NCI-H2196 treated with DMSO at 0.1 percent for 48 hours (cell line): ENCODE results near the gene RCHY1.
"Not testable (repeated sequence)": the region's sequence is repeated elsewhere in the genome, so short reads cannot be mapped to it uniquely, and the experiment has no call there.

Experiments used
- DNase-seq: peaks from one replicate; lab custom pipeline; 2025; ENCODE audit not compliant: unreplicated experiment; lab: John Stamatoyannopoulos, UW

The RCHY1 gene

DNA sequence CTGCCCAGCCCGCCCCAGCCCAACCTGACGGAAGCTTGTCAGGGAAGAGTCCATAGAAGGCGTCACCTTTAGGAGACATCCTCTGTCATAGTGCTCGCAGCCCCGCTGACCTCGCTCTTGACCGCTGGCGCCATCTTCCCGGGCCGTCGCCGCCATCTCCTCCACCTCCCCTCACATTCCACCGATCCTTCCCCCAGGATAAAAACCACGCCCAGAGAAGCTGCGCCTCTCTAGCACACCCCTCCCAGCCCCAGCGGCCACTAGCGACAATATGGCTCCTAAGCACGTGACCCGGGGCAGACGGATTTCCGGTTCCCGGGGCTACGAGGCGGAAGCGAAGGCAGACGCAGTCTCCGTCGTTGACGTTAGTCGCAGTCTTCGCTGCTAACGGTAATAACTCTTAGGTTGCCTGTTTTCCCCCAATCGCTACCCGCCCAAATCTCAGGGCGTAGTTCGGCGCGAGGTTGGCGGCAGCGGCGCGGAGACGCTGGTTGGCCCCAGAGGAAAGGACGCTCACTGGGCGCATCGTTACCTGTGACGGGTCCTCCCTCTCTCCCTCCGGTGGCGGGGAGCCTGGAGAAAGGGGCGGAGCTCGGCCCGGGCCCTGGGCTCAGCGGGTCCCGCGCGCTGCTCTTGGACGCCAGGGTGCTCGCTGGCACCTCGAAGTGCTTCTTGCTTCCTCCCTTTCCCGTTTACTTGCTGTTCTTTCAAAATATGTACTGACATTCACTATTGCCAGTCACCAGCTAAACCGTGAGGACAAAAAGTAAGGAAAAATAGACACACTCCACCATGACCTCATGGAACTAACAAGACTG lies at the start of gene RCHY1, which contains the start of gene THAP6:
Gene RCHY1, minus strand, starts transcription at position 273 of the 818 bp plus-strand sequence. Its CDS starts 117 bp downstream, at position 156.
Gene THAP6, plus strand, starts transcription at position 343 of the 818 bp plus-strand sequence. CDS start 980 bp downstream, outside the sequence.
- peak; percentile 74 for DNase-seq

DNA sequence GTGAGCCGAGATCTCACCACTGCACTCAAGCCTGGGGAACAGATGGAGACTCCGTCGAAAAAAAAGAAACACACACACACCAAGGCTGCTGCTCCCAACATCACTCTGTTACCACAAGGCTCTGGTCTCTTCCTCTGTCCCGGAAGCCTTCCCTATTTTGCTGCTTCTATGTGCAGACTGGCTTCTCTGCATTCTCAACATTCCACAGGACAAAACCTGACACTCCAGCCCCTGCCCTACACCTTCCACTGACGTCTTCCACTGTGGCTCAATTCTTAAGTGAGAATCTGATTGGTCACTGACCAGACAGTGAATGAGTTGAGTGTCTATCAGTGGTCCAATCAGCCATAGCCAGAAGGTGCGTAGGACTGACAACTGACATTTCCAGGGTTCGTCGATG lies 47.6 kb upstream of the RCHY1 start:
- DNase-seq: no peak

DNA sequence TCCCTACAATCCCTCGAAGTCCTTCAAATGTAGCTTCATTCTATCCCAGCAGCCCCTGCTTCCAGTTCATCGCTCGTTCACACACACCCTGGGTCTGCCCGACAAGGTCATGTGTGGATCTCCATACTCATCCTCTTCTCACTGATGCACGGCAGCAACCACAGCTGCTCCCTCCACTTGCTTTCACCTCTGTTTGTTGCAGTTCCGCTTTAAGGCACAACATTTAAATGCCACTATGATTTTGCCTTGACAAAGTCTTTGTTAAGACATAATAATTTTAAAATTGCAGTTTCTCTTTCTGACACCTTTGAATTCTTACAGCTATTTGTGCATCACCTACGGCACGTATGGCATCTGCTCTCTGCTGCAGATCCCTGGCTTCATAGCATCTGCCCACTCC lies 43.5 kb upstream of the RCHY1 start:
- no peak for DNase-seq

DNA sequence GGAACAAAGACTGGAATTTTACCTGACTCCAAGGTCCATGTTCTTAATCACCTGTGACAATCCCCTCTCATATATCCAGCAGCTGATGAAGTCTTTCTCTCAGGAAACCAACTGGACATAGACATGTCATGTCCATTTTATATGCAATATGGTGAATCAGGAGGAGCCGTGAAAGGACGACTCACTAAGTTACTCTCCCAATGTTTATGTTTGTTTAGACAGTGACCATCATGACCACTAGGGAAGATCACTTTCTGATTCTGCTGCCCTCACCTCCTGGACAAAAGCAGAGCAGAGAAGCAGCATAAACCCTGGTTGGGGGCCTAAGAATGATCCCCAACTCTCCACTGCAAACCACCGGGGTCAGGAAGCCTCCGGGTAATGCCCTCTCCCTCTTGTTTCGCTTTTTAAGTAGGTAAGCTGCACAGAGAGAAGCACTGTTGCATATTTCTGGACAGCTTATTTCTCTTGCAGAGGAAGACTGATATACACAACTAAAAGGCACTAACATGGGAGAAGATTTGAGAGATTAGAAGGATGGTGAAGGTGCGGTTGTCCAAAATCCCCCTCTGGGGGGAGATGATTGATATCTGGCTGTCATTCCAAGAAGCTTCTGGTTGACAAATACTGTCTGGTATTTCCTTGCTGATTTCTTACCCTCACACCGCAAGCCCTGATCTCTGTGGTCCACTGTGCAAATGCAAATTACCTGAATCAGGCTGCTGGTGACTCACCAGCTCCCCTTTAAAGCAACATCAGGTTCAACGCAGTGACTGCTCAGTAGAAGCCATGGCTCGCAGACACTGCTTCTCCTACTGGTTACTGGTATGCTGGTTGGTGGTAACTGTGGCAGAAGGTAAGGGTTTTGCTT lies 41.3 kb upstream of the RCHY1 start, which contains the start of gene ODAPH:
Gene ODAPH, plus strand, starts transcription at position 773 of the 871 bp plus-strand sequence. Its CDS starts 17 bp downstream, at position 790.
- no peak for DNase-seq

DNA sequence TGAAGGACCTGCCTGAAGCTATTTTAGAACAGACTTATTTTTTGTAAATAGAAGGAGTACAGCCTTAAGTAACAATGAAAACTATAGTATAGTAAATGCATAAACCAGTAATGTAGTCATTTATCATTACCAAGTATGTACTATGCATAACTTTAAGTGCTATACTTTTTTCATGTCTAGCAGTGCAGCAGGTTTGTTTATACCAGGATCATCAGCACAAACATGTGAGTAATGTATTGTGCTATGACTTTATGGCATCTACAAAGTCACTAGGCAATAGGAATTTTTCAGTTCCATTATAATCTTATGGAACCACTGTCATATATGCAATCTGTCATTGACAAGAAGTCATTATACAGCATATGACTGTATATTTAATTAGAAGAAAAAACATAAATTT lies 38.2 kb upstream of the RCHY1 start:
- DNase-seq: no peak

DNA sequence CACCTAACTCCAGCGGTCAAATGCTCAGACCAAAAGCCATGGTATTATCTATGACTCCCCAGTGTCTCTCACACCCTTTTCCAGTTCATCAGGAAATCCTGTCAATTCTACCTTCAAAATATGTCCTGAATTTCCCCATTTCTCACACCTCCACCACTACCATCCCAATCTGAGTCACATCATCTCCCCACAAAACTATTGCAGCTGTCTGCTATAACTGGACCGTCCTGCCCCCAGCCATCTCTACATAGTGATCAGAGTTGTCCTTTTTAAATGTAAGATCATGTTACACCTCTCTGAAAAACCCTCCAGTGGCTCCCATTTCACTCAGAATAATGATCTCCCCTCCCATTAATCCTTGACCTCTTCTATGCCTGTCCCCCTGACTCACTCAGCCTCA lies 34.8 kb upstream of the RCHY1 start:
- no peak for DNase-seq

DNA sequence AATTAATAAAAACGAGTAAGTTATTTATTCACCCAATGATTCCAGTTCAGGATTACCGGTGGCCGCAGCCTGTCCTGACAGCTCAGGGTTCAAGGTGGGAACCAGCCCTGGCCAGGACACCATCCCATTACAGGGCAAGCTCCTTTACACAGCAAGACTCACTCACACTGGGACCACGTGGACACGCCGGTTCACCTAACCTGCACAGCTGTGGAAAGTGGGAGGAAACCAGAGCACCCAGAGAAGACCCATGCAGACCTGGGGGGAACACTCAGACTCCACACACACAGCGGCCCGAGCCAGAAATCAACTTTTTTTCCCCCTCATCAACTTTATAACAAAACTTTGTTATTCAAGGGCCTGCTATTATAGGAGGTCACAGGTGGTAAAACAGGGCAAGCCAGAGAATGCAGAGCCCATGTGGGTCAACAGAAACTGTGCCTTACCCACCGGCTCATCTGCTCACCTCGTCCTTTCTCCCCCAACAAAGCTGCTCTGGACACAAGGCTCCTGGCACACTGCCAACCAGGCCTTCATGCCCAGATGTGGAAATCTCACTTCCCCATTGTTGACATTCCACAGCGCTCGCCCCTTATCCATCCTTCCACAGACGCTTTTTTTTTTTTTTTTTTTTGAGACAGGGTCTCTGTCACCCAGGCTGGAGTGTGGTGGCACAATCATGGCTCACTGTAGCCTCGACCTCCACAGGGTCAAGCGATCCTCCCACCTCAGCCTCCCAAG lies 33.6 kb upstream of the RCHY1 start:
- no peak for DNase-seq

DNA sequence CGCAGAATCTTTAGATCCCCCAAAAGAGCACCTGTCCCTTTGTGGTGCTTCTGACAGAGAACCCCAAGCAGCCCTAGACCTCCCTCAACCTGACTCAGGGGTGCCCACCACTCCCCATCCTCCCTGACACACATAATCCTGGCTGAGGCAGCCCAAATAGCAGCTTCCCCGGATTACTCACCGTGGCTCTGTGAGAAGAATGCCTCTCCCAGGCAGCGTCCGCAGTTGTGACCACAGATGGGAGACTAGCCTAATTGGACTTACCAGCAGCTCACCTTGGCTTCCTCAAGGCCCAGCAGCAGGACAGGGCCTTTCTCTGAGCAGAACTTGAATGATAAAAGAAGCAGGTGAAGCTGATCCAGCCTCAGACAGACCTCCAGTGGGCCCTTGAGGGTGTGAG lies 31.3 kb upstream of the RCHY1 start:
- DNase-seq: no peak

DNA sequence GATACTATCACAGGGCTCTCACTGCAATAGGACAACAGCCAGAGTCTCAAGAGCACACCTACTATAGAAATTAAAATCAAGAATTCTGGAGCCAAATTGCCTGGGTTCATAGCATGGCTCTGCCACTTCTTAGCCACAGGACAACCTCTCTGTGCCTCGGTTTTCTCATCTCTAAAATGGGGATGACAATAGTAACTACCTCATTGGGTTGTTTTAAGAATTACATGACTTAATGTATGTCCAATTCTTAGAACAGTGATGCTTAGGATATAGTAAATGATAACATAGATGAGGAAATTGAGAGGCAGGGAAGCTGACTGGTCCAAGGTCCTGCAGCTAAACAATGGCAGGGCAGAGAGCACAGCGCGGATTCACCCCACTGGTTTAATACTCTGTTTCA lies 30.7 kb upstream of the RCHY1 start:
- DNase-seq: no peak

DNA sequence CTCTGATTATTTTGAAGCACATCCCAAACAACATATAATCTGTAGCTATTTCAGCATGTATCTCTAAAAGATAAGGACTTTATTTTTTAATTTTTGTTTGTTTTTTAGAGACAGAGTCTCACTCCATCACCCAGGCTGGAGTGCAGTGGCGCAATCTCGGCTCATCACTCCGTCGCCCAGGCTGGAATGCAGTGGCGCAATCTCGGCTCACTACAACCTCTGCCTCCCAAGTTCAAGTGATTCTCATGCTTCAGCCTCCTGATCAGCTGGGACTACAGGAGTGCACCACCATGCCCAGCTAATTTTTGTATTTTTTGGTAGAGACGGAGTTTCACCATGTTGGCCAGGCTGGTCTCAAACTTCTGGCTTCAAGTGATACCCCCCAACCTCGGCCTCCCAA lies 30.0 kb upstream of the RCHY1 start:
- DNase-seq: not testable (repeated sequence)

DNA sequence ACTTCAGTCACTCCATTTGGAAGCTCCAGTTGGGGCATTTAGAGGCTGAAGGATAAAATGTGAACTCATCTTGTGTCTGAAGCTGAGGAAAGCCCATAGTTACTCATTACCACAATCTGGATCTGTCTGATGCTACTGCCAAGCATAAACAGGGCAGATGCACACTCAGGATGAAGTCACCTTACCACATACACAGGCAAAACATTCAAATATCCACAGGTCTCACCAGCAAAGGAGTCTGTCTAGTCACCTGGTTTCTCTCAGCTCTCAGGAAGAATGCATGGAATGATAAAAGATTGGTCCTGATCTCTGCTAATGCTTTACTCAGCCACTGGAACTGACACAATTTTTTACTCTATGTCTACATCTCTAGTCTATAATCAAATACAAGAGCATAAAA lies 28.6 kb upstream of the RCHY1 start:
- DNase-seq: no peak

DNA sequence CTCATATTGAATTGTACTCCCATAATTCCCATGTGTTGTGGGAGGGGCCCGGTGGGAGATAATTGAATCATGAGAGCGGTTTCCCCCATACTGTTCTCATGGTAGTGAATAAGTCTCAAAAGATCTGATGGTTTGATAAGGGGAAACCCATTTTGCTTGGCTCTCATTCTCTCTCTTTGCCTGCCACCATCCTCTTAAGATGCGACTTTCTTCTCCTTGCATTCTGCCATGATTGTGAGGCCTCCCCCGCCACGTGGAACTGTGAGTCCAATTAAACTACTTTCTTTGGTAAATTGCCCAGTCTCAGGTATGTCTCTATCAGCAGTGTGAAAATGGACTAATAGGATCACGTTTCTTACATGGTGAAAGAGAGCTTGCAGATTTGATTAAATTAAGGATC lies 23.1 kb upstream of the RCHY1 start:
- not testable (repeated sequence) for DNase-seq

DNA sequence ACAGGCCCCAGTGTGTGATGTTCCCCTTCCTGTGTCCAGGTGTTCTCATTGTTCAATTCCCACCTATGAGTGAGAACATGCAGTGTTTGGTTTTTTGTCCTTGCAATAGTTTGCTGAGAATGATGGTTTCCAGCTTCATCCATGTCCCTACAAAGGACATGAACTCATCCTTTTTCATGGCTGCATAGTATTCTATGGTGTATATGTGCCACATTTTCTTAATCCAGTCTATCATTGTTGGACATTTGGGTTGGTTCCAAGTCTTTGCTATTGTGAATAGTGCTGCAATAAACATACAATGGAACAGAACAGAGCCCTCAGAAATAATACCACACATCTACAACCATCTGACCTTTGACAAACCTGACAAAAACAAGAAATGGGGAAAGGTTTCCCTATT lies 19.7 kb upstream of the RCHY1 start:
- DNase-seq: not testable (repeated sequence)

DNA sequence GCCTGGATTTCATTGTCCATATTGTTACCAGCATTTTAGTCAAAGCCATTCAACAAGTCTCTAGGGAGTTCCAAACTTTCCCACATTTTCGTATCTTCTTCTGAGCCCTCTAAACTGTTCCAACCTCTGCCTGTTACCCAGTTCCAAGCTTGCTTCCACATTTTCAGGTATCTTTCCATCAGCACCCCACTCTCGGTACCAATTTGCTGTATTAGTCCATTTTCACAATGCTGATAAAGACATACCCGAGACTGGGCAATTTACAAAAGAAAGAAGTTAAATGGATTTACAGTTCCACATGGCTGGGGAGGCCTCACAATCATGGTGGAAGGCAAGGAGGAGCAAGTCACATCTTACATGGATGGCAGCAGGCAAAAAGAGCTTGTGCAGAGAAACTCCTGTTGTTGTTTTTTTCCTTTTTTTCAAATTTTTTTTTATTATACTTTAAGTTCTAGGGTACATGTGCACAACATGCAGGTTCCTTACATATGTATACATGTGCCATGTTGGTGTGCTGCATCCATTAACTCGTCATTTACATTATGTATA lies 19.2 kb upstream of the RCHY1 start:
- DNase-seq: not testable (repeated sequence)

DNA sequence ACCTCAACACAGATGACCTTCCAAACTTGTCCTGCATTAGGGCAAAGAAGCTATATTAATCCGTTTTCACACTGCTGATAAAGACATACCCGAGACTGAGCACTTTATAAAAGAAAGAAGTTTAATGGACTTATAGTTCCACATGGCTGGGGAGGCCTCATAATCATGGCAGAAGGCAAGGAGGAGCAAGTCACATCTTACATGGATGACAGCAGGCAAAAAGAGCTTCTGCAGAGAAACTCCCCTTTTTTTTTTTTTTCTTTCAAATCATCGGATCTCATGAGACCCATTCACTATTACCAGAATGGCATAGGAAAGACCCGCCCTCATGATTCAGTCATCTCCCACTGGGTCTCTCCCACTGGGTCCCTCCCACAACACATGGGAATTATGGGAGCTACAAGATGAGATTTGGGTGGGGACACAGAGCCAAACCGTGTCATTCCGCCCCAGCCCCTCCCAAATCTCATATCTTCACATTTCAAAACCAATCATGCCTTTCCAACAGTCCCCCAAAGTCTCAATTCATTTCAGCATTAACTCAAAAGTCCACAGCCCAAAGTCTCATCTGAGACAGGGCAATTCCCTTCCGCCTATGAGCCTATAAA lies 17.4 kb upstream of the RCHY1 start:
- not testable (repeated sequence) for DNase-seq

DNA sequence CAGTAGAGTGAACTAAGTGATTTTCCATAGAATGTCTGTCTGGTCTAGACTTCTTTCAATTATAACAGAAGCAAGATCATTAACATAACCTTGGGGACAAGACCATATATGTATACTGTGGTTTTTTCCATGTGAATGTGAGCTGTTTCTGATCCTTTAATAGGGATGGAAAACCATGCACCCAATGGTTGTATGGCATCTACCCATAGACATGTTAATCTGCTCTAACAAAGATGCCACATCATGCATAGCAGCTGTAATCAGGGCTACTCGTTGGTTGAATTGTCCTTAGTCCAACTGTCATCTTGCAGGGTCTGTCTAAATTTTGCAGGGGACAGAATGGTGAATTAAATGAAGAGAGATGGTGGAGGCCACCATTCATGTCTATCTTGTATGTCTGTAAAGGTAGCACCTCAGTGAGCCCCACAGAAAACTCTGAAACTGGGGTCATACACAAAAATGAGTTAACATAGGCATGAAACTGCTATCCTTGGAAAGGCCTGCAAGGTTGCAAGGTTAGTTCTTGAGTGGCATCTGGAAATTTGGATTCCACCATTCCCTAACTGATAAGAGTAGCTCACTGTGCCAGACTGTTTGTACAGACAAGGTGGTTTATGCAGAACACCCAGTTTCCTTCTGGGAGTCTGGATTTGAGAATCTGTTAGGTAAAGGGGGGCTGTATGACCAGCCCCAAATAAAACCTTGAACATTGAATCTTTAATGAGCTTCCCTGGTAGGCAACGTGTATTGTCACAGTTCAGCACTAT lies 16.5 kb upstream of the RCHY1 start:
- DNase-seq: no peak

DNA sequence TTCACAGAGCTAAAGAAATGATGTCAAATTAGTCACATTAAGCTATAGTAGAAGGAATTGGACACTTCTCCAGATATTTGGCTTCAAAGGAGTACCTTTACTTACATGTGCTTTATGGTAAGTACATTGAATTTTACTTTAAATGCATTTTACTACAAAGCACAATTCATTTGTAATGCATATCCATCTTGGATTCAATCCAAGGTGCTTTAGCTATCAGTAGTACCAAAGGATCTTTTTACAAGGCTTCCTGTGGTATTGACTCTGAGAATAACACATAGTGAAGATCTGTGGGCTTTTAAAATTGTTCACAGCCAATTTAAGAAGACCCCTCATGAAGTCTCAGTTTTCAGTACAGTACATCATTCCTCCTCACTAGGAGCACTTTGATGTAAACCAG lies 13.3 kb upstream of the RCHY1 start:
- no peak for DNase-seq

DNA sequence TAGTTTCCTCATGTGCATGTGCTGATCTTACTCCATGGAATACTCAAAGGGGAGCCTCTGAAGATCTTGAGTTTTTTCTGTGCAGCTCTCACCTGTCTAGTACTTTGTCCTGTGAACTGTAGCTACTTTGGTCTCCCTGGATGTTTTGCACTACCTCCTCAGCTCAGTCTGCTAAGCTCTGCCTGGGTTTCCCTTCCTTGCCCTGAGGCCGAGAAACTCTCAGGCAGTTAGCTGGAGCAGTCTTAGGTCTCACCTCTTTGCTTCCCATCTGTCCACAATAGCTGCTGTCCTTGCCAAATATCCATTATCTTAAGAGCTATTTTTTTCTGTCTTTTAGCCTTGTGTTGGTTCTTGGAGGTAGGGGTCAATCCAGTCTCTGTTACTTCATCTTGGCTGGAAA lies 11.7 kb upstream of the RCHY1 start:
- DNase-seq: no peak

DNA sequence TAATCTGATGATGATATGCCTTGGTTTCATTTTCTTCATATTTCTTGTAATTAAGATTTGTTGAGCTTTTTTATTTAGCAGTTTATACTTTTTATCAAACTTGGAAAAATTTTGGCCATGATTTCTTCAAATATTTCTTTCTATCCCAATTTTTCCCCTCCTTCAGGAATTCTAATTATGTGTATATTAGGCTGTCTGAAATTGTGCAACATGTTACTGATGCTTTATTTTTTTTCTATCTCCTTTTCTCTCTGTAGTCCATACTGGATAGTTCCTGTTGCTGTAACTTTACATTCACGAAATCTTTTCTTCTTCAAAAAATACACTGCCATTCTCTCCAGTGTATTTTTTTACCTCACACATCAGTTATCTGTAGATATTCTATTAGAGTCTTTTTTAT lies 10.9 kb upstream of the RCHY1 start:
- DNase-seq: no peak

DNA sequence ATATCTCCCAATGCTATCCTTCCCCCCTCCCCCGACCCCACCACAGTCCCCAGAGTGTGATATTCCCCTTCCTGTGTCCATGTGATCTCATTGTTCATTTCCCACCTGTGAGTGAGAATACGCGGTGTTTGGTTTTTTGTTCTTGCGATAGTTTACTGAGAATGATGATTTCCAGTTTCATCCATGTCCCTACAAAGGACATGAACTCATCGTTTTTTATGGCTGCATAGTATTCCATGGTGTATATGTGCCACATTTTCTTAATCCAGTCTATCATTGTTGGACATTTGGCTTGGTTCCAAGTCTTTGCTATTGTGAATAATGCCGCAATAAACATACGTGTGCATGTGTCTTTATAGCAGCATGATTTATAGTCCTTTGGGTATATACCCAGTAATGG lies 5.2 kb upstream of the RCHY1 start:
- DNase-seq: not testable (repeated sequence)
